ENCODE data around the gene PABPC1L2B. TPM values are rescaled to one million over a fixed set of nuclear protein-coding genes. Genes with fewer than 3 reads are reported as not detected.
"Not testable (repeated sequence)": the region's sequence is repeated elsewhere in the genome, so short reads cannot be mapped to it uniquely, and the experiment has no call there.

The PABPC1L2B gene
- not detected for total RNA-seq

DNA sequence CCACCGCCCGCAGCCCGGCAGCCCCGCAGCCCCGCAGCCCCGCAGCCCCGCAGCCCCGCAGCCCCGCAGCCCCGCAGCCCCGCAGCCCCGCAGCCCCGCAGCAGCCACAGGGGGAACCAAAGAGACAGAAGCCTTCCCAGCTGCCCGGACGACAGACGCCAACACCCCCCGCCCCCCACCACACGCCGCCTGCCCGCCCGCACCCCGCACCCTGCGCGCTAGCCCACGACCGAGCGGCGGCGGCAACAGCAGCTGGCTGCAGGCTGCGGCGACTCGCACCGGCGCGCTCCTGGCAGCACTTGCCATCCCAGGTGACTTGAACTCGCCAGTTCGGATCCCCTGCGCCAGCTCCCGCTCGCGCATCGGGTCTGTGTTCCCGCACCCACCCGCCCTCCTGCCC is at the start of gene PABPC1L2B:
PABPC1L2B (plus strand) TSS at position 207 of the 400 bp plus-strand sequence. CDS start 704 bp downstream, outside the sequence.
- H3K27ac Mint-ChIP-seq; H3K4me3 Mint-ChIP-seq; ATAC-seq (replicated peaks); H3K27me3 Mint-ChIP-seq; H3K9me3 Mint-ChIP-seq; H3K4me1 Mint-ChIP-seq; H3K36me3 Mint-ChIP-seq (ENCODE audit: low read depth): not testable (repeated sequence)

GRCh38 chrX:72959971-72960370 is 42.8 kb upstream of the PABPC1L2B start:
- H3K9me3 Mint-ChIP-seq; H3K36me3 Mint-ChIP-seq (ENCODE audit: low read depth): not testable (repeated sequence)

GRCh38 chrX:72971859-72972258 is 30.9 kb upstream of the PABPC1L2B start:
- H3K4me1 Mint-ChIP-seq; H3K4me3 Mint-ChIP-seq; H3K9me3 Mint-ChIP-seq; ATAC-seq (replicated peaks); H3K36me3 Mint-ChIP-seq (ENCODE audit: low read depth); H3K27ac Mint-ChIP-seq; H3K27me3 Mint-ChIP-seq: not testable (repeated sequence)

More at GRCh38 chrX:72959971-72960370, 42.8 kb upstream of the PABPC1L2B start:
- not testable (repeated sequence) for ATAC-seq (replicated peaks); H3K4me3 Mint-ChIP-seq; H3K4me1 Mint-ChIP-seq; H3K27ac Mint-ChIP-seq; H3K27me3 Mint-ChIP-seq

DNA sequence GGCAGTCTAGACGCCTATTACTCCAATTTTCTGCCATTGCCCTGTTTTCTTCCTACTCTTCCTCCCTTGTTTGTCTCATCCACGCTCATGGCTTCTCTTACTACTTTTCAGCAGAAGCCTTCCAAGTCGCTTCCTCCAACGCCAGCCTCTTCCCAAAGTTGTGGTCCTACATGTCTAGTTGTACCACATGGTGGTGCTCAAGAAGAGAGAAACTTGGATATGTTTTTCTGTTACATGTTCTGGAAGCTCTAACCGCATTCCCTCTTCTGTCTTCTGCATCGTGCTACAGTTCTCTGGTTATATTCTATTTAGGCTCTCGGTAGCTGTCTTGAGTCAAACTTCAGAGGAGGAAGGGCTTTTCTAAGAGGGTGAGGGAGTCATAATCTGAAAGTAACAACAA is 27.9 kb upstream of the PABPC1L2B start:
- not testable (repeated sequence) for H3K9me3 Mint-ChIP-seq; H3K27ac Mint-ChIP-seq; H3K27me3 Mint-ChIP-seq; H3K4me1 Mint-ChIP-seq; H3K4me3 Mint-ChIP-seq; ATAC-seq (replicated peaks); H3K36me3 Mint-ChIP-seq (ENCODE audit: low read depth)

- not testable (repeated sequence) for ATAC-seq (replicated peaks); H3K9me3 Mint-ChIP-seq; H3K36me3 Mint-ChIP-seq (ENCODE audit: low read depth); H3K4me3 Mint-ChIP-seq; H3K27me3 Mint-ChIP-seq; H3K4me1 Mint-ChIP-seq; H3K27ac Mint-ChIP-seq
These were observed 21.8 kb upstream of the PABPC1L2B start for GRCh38 chrX:72980894-72981469.

DNA sequence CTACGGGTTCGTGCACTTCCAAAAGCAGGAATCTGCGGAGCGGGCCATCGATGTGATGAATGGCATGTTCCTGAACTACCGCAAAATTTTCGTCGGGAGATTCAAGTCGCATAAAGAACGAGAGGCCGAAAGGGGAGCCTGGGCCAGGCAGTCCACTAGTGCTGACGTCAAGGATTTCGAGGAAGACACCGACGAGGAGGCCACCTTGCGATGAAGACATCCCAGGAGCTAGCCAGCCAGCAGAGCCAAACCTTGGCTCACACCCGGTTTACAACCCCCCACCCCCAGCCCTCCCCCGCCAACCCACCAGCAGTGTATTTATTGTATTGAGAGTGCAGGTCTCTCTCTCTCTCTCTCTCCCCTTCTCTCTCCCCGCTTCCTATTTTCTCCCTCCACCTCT is 1.3 kb downstream of the PABPC1L2B start:
- not testable (repeated sequence) for H3K9me3 Mint-ChIP-seq; ATAC-seq (replicated peaks)

GRCh38 chrX:73021361-73022092 is 18.8 kb downstream of the PABPC1L2B start:
- H3K4me3 Mint-ChIP-seq = no peak overlapping the region
- H3K27me3 Mint-ChIP-seq = no peaks in the 10 kb centered on the region
- no peak overlapping the region for H3K27ac Mint-ChIP-seq
- peaks cover 3% of the 10 kb centered on the region for H3K9me3 Mint-ChIP-seq
- H3K36me3 Mint-ChIP-seq (ENCODE audit: low read depth) = no peaks in the 10 kb centered on the region
- no peaks in the 10 kb centered on the region for H3K4me1 Mint-ChIP-seq
- no peak for ATAC-seq (replicated peaks)

More for the DNA sequence above, 1.3 kb downstream of the PABPC1L2B start:
- not testable (repeated sequence) for H3K27me3 Mint-ChIP-seq; H3K36me3 Mint-ChIP-seq (ENCODE audit: low read depth); H3K27ac Mint-ChIP-seq; H3K4me3 Mint-ChIP-seq; H3K4me1 Mint-ChIP-seq

DNA sequence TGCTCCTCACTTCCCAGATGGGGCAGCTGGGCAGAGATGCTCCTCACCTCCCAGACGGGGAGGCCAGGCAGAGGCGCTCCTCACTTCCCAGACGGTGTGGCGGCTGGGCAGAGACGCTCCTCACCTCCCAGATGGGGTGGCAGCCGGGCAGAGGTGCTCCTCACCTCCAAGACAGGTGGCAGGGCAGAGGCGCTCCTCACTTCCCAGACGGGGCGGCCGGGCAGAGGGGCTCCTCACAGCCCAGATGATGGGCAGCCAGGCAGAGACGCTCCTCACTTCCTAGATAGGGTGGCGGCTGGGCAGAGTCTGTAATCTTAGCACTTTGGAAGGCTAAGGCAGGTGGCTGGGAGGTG is 19.3 kb downstream of the PABPC1L2B start:
- not testable (repeated sequence) for ATAC-seq (replicated peaks); H3K27me3 Mint-ChIP-seq

GRCh38 chrX:73028876-73029275 is 26.1 kb downstream of the PABPC1L2B start:
- no peak for ATAC-seq (replicated peaks)
- H3K27me3 Mint-ChIP-seq = no peaks in the 10 kb centered on the region

More for the DNA sequence above, 19.3 kb downstream of the PABPC1L2B start:
- not testable (repeated sequence) for H3K4me3 Mint-ChIP-seq; H3K27ac Mint-ChIP-seq; H3K9me3 Mint-ChIP-seq; H3K36me3 Mint-ChIP-seq (ENCODE audit: low read depth); H3K4me1 Mint-ChIP-seq

More at GRCh38 chrX:73028876-73029275, 26.1 kb downstream of the PABPC1L2B start:
- no peak overlapping the region for H3K4me3 Mint-ChIP-seq
- peaks cover 3% of the 10 kb centered on the region for H3K9me3 Mint-ChIP-seq
- H3K36me3 Mint-ChIP-seq (ENCODE audit: low read depth) = no peaks in the 10 kb centered on the region
- H3K4me1 Mint-ChIP-seq = no peaks in the 10 kb centered on the region
- H3K27ac Mint-ChIP-seq = no peak overlapping the region

Other genes with a start within 250 kb of the PABPC1L2B start
- gene DMRTC1B, start 226.0 kb upstream of the PABPC1L2B start, total RNA-seq = under 1 TPM in 1 of 2 donors, not detected in 1; 0.37 TPM
- not detected for gene FAM236B, start 220.3 kb upstream of the PABPC1L2B start, total RNA-seq
- gene FAM236D, start 194.7 kb upstream of the PABPC1L2B start, total RNA-seq = not detected
- not detected for gene FAM236C, start 90.3 kb upstream of the PABPC1L2B start, total RNA-seq
- not detected for gene FAM236A, start 64.7 kb upstream of the PABPC1L2B start, total RNA-seq
- under 1 TPM in 1 of 2 donors, not detected in 1; 0.37 TPM for gene DMRTC1, start 59.1 kb upstream of the PABPC1L2B start, total RNA-seq
- gene PABPC1L2A, start 76.6 kb downstream of the PABPC1L2B start, total RNA-seq = not detected
- 1 to 10 TPM; 1.9 to 4.4 TPM for gene NAP1L2, start 211.9 kb downstream of the PABPC1L2B start, total RNA-seq

All from activated T-helper 17 cell treated with anti-CD3 and anti-CD28 coated beads, Interleukin-2, amount 50 U/mL, for 72 hours (primary cell).